ENCODE data around the gene BDP1. TPM values are rescaled to one million over a fixed set of nuclear protein-coding genes. Genes with fewer than 3 reads are reported as not detected.
"Not testable (repeated sequence)": the region's sequence is repeated elsewhere in the genome, so short reads cannot be mapped to it uniquely, and the experiment has no call there.

BDP1 gene
- total RNA-seq, 1 experiment from 2014 or later: 71.1 TPM

GRCh38 chr5:71423896-71424295, 31.6 kb upstream of the BDP1 start:
- intact Hi-C loops (cut with micrococcal nuclease; ENCODE audit: unreplicated experiment); H3K27ac ChIP-seq (ENCODE audit: low read depth, low read length, poor library complexity, severe bottlenecking); POLR2A ChIA-PET (ENCODE audit: low non-redundant PET); BruUV-seq (replicated peaks); H3K9me3 ChIP-seq (ENCODE audit: low read depth, low read length, poor library complexity, severe bottlenecking); H3K4me1 ChIP-seq (ENCODE audit: insufficient read depth, low read length, poor library complexity, severe bottlenecking); H3K36me3 ChIP-seq (ENCODE audit: insufficient read depth, low read length, poor library complexity, severe bottlenecking); H3K27me3 ChIP-seq (replicated peaks; ENCODE audit: insufficient read depth, low read depth, low read length, poor library complexity); CTCF ChIA-PET; DNase-seq (ENCODE audit: low spot score); H3K4me3 ChIP-seq (ENCODE audit: low read depth, low read length, poor library complexity, severe bottlenecking): not testable (repeated sequence)

GRCh38 chr5:71426686-71427474, 28.6 kb upstream of the BDP1 start:
- BruUV-seq (replicated peaks); H3K36me3 ChIP-seq (ENCODE audit: insufficient read depth, low read length, poor library complexity, severe bottlenecking); intact Hi-C loops (cut with micrococcal nuclease; ENCODE audit: unreplicated experiment); CTCF ChIA-PET; H3K9me3 ChIP-seq (ENCODE audit: low read depth, low read length, poor library complexity, severe bottlenecking); H3K4me1 ChIP-seq (ENCODE audit: insufficient read depth, low read length, poor library complexity, severe bottlenecking); H3K27me3 ChIP-seq (replicated peaks; ENCODE audit: insufficient read depth, low read depth, low read length, poor library complexity); H3K4me3 ChIP-seq (ENCODE audit: low read depth, low read length, poor library complexity, severe bottlenecking); H3K27ac ChIP-seq (ENCODE audit: low read depth, low read length, poor library complexity, severe bottlenecking); POLR2A ChIA-PET (ENCODE audit: low non-redundant PET); DNase-seq (ENCODE audit: low spot score): not testable (repeated sequence)

- BruUV-seq (replicated peaks); CTCF ChIA-PET; H3K4me1 ChIP-seq (ENCODE audit: insufficient read depth, low read length, poor library complexity, severe bottlenecking); DNase-seq (ENCODE audit: low spot score); POLR2A ChIA-PET (ENCODE audit: low non-redundant PET); H3K9me3 ChIP-seq (ENCODE audit: low read depth, low read length, poor library complexity, severe bottlenecking); H3K27me3 ChIP-seq (replicated peaks; ENCODE audit: insufficient read depth, low read depth, low read length, poor library complexity); H3K36me3 ChIP-seq (ENCODE audit: insufficient read depth, low read length, poor library complexity, severe bottlenecking); H3K4me3 ChIP-seq (ENCODE audit: low read depth, low read length, poor library complexity, severe bottlenecking); intact Hi-C loops (cut with micrococcal nuclease; ENCODE audit: unreplicated experiment): not testable (repeated sequence)
- peak overlapping the region; percentile 42 for H3K27ac ChIP-seq (ENCODE audit: low read depth, low read length, poor library complexity, severe bottlenecking)
Observed at GRCh38 chr5:71432410-71432809, 23.0 kb upstream of the BDP1 start.

- H3K9me3 ChIP-seq (ENCODE audit: low read depth, low read length, poor library complexity, severe bottlenecking); H3K36me3 ChIP-seq (ENCODE audit: insufficient read depth, low read length, poor library complexity, severe bottlenecking); intact Hi-C loops (cut with micrococcal nuclease; ENCODE audit: unreplicated experiment); H3K4me1 ChIP-seq (ENCODE audit: insufficient read depth, low read length, poor library complexity, severe bottlenecking); BruUV-seq (replicated peaks); H3K27me3 ChIP-seq (replicated peaks; ENCODE audit: insufficient read depth, low read depth, low read length, poor library complexity); CTCF ChIA-PET; H3K4me3 ChIP-seq (ENCODE audit: low read depth, low read length, poor library complexity, severe bottlenecking); POLR2A ChIA-PET (ENCODE audit: low non-redundant PET): not testable (repeated sequence)
- H3K27ac ChIP-seq (ENCODE audit: low read depth, low read length, poor library complexity, severe bottlenecking): peak overlapping the region; percentile 76
- DNase-seq (ENCODE audit: low spot score): peak; percentile 84
Observed at GRCh38 chr5:71434825-71435224, 20.6 kb upstream of the BDP1 start.

- CTCF ChIA-PET; DNase-seq (ENCODE audit: low spot score); BruUV-seq (replicated peaks); H3K4me1 ChIP-seq (ENCODE audit: insufficient read depth, low read length, poor library complexity, severe bottlenecking); H3K27me3 ChIP-seq (replicated peaks; ENCODE audit: insufficient read depth, low read depth, low read length, poor library complexity); H3K9me3 ChIP-seq (ENCODE audit: low read depth, low read length, poor library complexity, severe bottlenecking); H3K36me3 ChIP-seq (ENCODE audit: insufficient read depth, low read length, poor library complexity, severe bottlenecking); H3K27ac ChIP-seq (ENCODE audit: low read depth, low read length, poor library complexity, severe bottlenecking); intact Hi-C loops (cut with micrococcal nuclease; ENCODE audit: unreplicated experiment); POLR2A ChIA-PET (ENCODE audit: low non-redundant PET): not testable (repeated sequence)
- peak overlapping the region; percentile 30 for H3K4me3 ChIP-seq (ENCODE audit: low read depth, low read length, poor library complexity, severe bottlenecking)
Observed at GRCh38 chr5:71441564-71441963, 13.9 kb upstream of the BDP1 start.

GRCh38 chr5:71443891-71444290, 11.6 kb upstream of the BDP1 start:
- POLR2A ChIA-PET (ENCODE audit: low non-redundant PET): not testable (repeated sequence)

GRCh38 chr5:71445015-71445414, 10.4 kb upstream of the BDP1 start:
- H3K4me1 ChIP-seq (ENCODE audit: insufficient read depth, low read length, poor library complexity, severe bottlenecking); DNase-seq (ENCODE audit: low spot score); H3K36me3 ChIP-seq (ENCODE audit: insufficient read depth, low read length, poor library complexity, severe bottlenecking); POLR2A ChIA-PET (ENCODE audit: low non-redundant PET); H3K27me3 ChIP-seq (replicated peaks; ENCODE audit: insufficient read depth, low read depth, low read length, poor library complexity); CTCF ChIA-PET; intact Hi-C loops (cut with micrococcal nuclease; ENCODE audit: unreplicated experiment); H3K9me3 ChIP-seq (ENCODE audit: low read depth, low read length, poor library complexity, severe bottlenecking); BruUV-seq (replicated peaks): not testable (repeated sequence)
- Histone ChIP-seq H3K27ac (ENCODE audit: low read depth, low read length, poor library complexity, severe bottlenecking) (peak overlapping the region; percentile 75), H3K4me3 (ENCODE audit: low read depth, low read length, poor library complexity, severe bottlenecking) (peak overlapping the region; percentile 47)

More at GRCh38 chr5:71443891-71444290, 11.6 kb upstream of the BDP1 start:
- Histone ChIP-seq H3K27ac (ENCODE audit: low read depth, low read length, poor library complexity, severe bottlenecking) (peak overlapping the region; percentile 67), H3K4me3 (ENCODE audit: low read depth, low read length, poor library complexity, severe bottlenecking) (peak overlapping the region; percentile 47)
- H3K36me3 ChIP-seq (ENCODE audit: insufficient read depth, low read length, poor library complexity, severe bottlenecking); H3K9me3 ChIP-seq (ENCODE audit: low read depth, low read length, poor library complexity, severe bottlenecking); BruUV-seq (replicated peaks); H3K4me1 ChIP-seq (ENCODE audit: insufficient read depth, low read length, poor library complexity, severe bottlenecking); H3K27me3 ChIP-seq (replicated peaks; ENCODE audit: insufficient read depth, low read depth, low read length, poor library complexity); CTCF ChIA-PET; intact Hi-C loops (cut with micrococcal nuclease; ENCODE audit: unreplicated experiment): not testable (repeated sequence)
- peak; percentile 76 for DNase-seq (ENCODE audit: low spot score)
